GM15510 (cell line): ENCODE data around the gene CUEDC1.

Experiments
- POLR2A ChIP-seq: IDR thresholded peaks from 3 replicates; pipeline ENCODE4 v1.6.1; 2011; ENCODE audit warnings: borderline replicate concordance; ENCODE audit not compliant: insufficient read length; ENCODE audit errors: extremely low read depth

The CUEDC1 gene

DNA sequence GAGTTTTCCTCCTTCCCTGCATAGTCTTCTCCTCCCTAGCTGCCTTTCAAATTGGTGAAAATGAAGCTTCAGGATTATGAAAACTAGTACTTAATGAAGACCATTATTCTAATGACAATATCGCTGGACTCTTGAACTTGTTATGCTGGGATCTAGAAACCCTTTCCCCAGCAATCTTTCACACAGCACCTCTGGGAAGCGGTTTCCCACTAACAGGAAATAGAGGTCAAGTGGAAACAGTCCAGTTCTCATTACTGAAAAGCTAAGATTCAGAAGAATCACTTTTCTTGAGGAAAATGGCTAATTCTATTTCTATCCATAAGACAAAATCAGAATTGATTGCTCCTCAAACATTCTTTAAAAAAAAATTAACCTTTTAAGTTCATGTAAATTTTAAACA, 34.8 kb upstream of the CUEDC1 start:
- no peak for TF ChIP-seq POLR2A

DNA sequence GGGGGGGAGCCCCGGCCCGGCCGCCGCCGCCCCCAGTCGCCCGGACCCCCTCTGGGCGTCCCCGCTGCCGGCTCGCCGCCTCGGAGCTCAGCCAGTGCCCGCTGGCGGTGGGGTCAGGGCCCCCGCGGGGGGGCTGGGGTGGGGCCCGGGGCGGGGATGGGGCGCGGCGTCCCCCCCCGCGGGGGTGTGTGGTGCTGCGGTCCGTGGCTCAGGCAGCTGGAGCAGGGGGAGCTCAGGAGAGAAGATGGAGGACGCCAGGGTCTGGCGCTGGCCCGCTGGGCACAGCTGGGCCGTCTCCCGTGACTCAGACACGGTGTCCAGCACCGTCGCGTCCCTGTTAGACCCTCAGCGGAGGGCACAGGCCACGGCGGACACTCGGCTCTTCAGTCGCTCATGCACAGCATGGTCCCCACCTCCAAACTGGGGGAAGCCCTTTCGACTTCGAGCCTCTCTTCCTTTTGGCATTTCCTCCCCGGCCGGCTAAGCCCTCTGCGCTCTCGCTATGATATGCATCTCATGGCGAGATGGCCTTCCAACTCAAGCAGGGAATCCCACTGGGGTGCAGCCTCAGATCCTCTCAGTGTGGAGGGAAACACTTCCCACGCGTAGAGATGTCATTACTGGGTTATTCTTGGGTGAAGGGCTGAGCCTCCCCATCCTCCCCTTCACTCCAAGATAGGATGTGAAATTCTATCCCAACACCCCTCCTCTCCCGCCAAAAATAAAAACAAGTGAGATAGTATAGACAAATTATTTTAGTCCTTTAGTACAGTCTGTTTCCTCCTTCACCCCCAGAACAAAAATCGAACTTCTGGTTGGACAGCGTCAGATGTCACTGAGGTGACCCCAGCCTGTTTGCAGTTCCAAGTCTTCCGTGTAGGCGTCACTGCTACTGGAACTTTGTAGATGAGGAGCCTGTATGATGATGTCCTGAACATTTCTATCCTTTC, 33.4 kb upstream of the CUEDC1 start:
- peak; percentile 67 for TF ChIP-seq POLR2A

DNA sequence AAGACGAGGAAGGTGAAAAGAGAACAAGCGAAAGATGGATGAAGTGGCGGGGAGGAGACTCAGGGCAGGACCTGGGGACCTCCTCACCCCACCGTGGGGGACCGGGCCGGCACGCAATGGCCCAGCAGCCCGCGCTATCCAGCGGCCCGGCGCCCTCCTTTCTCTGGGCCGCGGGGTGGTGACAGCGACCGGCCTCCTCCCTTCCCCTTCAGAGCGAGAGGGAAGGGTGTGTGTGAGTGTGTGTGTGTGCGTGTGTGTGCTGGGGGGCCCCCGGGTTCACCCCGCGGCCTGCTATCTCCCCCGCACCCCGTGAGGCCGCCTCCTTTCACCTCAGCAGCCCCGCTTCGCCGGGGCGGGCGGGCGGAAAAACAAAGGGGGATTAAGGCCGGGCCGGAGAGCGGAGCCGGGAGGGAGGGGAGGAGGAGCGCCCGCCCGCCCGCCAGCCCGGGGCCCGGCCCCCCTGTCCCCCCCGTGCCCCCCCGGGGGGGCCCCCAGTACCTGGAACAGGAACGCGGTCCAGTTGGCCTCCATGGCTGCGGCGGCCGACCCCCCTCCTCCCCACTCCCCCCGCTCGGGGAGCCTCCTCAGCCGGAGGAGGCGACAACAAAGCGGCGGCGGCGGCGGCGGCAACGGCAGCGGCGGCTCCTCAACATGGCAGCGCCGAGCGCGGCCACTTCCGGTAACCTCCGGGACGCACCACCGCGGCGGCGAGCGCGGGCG, 32.5 kb upstream of the CUEDC1 start, which contains the start of gene VEZF1:
Gene VEZF1, minus strand, starts transcription at position 674 of the 720 bp plus-strand sequence. Its CDS starts 143 bp downstream, at position 531.
- peak; percentile 46 for TF ChIP-seq POLR2A

DNA sequence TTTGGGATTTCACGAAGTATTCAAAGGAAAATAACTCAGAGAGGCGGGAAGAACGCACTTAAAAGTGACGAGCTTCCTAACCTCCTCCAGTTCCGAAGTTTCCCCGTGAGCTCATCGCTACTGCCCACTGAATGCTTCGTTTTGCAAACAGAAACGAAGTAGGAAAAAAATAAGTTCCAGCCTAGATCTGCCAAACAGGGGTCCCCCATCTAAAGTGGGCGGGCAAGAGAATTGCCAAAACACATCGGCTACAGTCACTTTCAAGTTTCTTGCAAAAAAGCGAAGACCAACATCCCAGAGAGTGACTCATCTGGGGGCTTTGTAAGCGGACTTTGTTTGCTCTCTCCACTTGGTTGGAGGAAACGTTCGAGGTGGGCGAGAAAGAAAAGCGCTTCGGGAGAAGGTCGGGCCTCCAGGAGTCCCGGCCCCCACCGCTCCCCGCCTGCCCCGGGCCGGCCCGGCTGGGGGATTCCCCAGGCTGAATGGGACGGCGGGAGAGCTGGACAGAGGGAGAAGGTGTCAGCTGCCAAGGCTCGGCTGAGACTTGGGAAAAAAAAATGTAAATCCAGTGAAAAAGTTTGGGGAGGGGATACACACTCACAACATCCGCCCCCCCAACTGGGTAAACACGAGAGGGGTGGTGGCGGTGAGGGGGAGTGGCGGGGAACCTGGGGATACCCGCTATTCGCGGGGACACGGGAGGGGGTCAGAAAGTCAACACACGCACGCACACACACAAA, 31.8 kb upstream of the CUEDC1 start:
- TF ChIP-seq POLR2A, result no peak

DNA sequence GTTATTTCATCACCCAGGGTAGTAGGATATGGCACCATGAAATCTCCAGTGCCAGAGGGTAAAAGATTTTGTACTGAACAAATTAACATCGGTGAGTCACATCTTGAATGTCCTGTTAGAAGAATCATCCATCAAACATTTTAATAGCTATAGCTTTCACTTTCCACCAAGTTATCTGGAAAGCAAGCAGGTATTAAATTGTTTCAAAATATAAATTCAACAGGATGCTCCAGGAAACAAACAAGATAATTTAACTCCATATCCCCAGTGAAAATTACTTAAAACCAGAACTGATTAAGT, 30.4 kb upstream of the CUEDC1 start:
- TF ChIP-seq POLR2A, result no peak

DNA sequence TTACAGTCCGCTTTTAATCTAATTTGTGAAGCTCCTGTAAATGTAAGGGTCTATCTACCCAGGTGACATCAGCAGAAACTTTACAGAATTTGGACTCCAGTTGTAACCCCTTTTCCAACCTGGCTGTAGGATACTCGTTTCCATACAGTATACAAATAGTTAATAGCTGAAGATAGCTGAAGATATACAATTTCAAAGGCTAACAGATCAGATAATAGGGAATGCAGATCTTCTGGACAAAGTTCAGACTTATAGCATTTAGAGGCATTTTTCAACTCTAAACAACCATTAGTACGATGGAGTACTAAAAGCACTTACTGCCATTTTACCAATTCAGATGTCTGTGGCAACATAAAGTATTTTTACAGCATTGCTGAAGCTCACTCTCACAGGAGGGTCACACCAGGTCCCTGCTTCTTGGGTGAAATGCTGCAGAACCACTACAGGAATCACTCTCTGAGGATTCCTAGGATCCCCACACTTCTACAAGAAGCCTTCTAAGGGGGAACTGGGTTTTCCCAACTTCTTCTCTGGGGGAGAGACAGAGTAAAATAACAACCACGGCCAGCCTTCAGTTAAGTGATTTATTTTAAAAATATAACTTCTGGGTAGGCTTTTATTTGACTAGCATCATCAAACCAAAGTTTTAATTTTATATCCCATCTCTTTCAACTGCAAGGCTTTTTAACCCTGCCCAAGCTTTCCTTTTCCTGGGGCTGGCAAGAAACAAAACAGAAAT, 29.9 kb upstream of the CUEDC1 start:
- TF ChIP-seq POLR2A, result no peak

DNA sequence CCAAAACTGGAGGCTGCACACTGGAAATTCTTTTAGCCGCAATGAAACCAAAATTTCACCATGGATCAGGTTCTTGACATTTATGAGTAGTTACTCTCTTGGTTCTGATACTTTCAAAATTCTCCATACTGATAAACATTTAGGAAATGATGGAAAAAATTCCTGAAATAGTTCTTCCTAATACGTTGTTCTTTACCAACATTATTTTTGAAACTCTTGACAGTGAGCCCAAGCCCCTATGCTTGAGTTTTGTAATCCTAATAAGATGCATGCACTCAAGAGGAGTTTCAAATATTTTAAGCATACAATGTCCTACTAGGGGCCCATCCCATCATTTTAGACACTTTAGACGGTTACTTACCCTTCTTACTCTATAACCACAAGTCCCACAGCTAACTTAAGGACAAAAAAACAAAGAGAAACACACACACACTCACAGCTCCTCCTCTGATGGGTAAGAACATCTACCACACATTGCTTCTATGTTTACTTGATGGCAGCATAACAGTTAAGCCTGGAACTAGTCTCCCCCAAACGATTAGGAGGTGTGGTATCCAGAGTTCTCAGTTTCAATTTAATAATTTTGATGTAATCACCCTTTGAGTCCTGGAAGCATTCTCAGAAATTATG, 29.2 kb upstream of the CUEDC1 start:
- no peak for TF ChIP-seq POLR2A

DNA sequence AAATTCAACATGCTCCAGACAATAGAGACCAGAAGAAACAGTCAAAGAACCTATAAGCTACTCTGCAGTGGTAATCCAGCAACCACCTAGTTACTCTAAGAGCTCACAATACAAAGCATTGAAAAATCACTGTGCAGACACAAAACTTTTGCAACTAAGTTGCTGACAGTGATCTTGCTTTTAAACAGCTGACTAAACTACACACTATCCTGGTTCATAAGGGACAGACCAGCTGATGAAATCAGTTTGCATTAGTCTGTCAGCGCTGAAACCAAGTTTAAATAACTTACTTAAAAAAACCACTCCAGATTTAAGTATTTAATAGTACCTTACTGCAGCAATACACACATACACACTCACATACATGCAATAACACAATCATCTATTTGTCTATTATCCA, 28.2 kb upstream of the CUEDC1 start:
- no peak for TF ChIP-seq POLR2A

DNA sequence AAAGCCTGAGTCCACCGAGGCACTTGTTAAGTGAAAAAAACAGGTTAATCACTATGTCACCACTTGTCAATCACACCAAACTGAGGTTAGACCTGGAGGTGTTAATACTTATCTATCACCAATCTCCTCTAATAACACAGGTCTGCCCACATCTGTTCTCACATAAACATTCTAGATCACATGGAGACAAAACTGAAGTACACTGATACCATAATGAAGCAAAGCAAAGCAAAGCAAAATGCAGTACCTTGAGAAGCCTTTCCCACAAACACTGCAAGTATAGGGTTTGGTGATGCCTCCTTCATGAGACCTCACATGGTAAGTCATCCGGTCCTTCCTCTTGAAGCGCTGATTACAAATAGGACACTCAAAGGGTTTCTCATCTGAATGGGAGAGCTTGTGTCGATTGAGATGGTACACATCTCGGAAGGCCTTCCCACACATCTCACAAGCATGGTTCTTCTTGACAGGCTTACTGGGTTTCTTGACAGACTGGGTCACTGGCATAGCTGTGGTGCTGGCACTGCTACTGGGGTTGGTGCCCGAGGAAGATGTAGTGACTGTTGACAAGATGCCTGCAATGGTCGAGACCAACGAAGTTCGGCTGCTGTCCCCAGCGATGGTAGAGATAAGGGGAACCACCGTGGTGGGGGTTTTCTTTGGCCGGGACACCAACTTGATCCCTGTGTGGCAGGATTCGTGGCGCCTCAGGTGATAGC, 27.4 kb upstream of the CUEDC1 start:
- TF ChIP-seq POLR2A, result no peak

DNA sequence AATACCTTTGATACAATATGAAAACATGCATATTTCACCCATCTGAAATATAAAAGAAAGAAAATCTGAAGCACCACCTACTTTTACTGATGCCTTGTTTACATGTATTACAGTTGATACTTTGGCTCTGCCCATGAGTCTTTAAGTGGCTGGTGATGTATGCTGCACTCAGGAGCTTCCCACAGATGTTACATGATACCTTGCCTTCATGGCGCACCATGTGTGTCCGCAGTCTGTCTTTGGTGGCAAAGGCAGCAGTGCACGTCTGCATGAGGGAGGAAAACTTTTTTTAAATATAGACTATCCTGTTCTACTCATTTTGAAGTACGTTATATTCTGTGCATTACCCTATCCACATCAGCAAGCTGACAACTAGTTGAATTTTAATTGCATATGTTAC, 25.3 kb upstream of the CUEDC1 start:
- no peak for TF ChIP-seq POLR2A

DNA sequence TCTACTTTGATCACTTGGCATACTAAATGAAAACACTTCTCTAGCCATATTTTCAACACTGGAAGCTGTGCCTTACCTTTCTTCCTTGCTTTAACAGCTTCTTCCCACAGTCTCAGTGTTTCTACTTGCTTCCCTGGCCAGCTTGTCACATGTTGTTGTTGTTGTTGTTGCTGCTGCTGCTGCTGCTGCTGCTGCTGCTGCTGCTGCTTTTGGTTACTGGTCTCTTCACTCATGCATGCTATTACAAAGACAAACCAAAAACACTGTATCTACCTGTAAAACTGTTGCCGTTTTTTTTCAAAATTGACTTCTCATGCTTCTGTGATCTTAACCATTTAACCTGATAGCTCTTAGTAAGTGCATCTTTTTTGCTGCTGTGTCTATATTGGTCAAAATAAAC, 23.9 kb upstream of the CUEDC1 start:
- no peak for TF ChIP-seq POLR2A

DNA sequence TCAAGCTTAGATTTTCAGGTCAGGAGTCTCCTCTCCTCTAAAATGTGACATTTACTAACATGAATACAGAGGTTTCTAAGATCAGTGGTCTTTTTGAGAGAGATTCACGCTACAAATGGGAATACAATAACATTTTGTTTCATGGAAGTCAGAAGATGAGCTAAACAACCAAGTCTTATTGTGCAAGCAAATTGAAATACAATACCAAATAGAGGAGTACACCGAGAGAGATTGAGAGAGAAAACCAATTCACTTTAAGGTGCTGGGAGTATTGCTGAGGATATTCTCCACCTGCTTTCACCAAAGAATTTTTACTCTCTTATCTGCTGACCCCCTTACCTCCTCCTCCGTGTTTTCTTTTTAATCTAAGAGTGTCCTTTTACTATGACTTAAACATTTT, 21.4 kb upstream of the CUEDC1 start:
- TF ChIP-seq POLR2A, result no peak

DNA sequence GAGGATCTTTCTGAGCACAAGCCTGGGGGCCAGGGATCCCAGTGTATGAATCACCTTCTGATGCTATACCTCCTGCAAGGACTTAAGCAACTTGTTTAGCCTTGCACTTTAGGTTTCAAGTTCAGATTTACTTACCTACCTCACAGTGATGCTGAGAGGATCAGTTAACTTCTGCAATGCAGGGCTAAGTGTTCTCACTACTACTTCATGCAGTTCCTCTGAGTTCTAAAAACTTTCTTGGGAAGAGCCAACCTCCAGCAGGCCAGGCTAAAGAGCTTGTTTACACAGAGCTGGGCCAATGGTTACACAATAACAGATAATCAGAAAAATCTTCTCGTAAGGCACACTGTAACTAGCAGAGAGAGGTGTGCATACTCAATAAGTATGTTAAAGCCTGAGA, 19.8 kb upstream of the CUEDC1 start:
- TF ChIP-seq POLR2A, result no peak
